ENCODE measurements around the gene FBXW5.

The FBXW5 gene

GRCh38 chr9:136917902-136918301 lies 26.6 kb downstream of the FBXW5 start:
- no peaks in the 10 kb centered on the region for H3K9me3 ChIP-seq
- peaks cover 7 to 74% (median 44%) of the 10 kb centered on the region in 3 donors for H3K36me3 ChIP-seq
- TF ChIP-seq CTCF (IDR thresholded peaks at IDR 0.05), result no peak
- no peak overlapping the region for H3K27ac ChIP-seq
- no peaks in the 10 kb centered on the region for H3K27me3 ChIP-seq
- H3K4me3 ChIP-seq, result no peak overlapping the region
- intact Hi-C loops (cut with DNase I; ENCODE audit: low total_unique reads), result no loop called here
- peaks cover 0 to 20% (median 16%) of the 10 kb centered on the region in 4 donors for H3K4me1 ChIP-seq
- no peak for DNase-seq

GRCh38 chr9:136916330-136917184 lies 28.0 kb downstream of the FBXW5 start:
- no peaks in the 10 kb centered on the region for H3K27me3 ChIP-seq
- peaks cover 7 to 82% (median 44%) of the 10 kb centered on the region in 3 donors for H3K36me3 ChIP-seq
- H3K9me3 ChIP-seq, result no peaks in the 10 kb centered on the region
- peaks cover 0 to 7% (median 5%) of the 10 kb centered on the region in 4 donors for H3K4me1 ChIP-seq
- DNase-seq, result no peak
- no peak overlapping the region for H3K4me3 ChIP-seq
- no peak overlapping the region for H3K27ac ChIP-seq
- intact Hi-C loops (cut with DNase I; ENCODE audit: low total_unique reads), result no loop called here
- no peak for TF ChIP-seq CTCF (IDR thresholded peaks at IDR 0.05)

- Histone ChIP-seq H3K4me3 (no peak overlapping the region), H3K36me3 (peaks cover 7 to 78% (median 40%) of the 10 kb centered on the region in 3 donors), H3K9me3 (no peaks in the 10 kb centered on the region), H3K27me3 (no peaks in the 10 kb centered on the region), H3K4me1 (no peaks in the 10 kb centered on the region), H3K27ac (no peak overlapping the region)
- no peak for DNase-seq
- TF ChIP-seq CTCF (IDR thresholded peaks at IDR 0.05), result no peak
- intact Hi-C loops (cut with DNase I; ENCODE audit: low total_unique reads), result no loop called here
Observed at GRCh38 chr9:136915632-136916329, 28.8 kb downstream of the FBXW5 start.

GRCh38 chr9:136913701-136914438 lies 30.7 kb downstream of the FBXW5 start:
- H3K27ac ChIP-seq, result no peak overlapping the region

More at GRCh38 chr9:136913701-136914438, 30.7 kb downstream of the FBXW5 start:
- no peak overlapping the region for H3K4me3 ChIP-seq
- H3K9me3 ChIP-seq, result no peaks in the 10 kb centered on the region
- intact Hi-C loops (cut with DNase I; ENCODE audit: low total_unique reads), result no loop called here
- H3K36me3 ChIP-seq, result peaks cover 0 to 82% (median 50%) of the 10 kb centered on the region in 3 donors
- no peak for DNase-seq
- no peaks in the 10 kb centered on the region for H3K4me1 ChIP-seq
- no peak for TF ChIP-seq CTCF (IDR thresholded peaks at IDR 0.05)
- no peaks in the 10 kb centered on the region for H3K27me3 ChIP-seq

All from tibial artery (tissue), 4 donors.